GM21717 (cell line): Measurements from ENCODE around the gene C10orf67.
"Not testable (repeated sequence)": the region's sequence is repeated elsewhere in the genome, so short reads cannot be mapped to it uniquely, and the experiment has no call there.

Experiments
- ATAC-seq: cut with Tn5 transposase; IDR thresholded peaks from one replicate; pipeline ENCODE4 v1.9.1; 2021; ENCODE audit warnings: mild to moderate bottlenecking, moderate library complexity; ENCODE audit not compliant: unreplicated experiment

C10orf67 gene

GRCh38 chr10:23326544-23327307, 17.9 kb downstream of the C10orf67 start:
- ATAC-seq: no peak

DNA sequence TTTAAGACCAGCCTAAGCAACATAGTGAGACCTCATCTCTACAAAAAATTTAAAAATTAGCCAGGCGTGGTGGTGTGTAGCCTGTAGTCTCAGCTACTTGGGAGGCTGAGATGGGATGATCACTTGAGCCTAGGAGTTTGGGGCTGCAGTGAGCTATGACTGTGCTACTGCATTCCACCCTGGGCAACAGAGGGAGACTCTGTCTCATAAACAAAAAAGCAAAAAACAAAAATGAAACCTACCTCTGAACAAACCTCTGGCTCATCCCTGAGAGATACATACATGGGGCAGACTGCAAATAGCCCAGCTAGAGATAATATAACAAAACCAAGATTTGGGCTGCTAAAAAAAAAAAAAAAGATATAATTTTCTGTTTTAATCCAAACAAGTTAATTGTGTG, 19.5 kb downstream of the C10orf67 start:
- ATAC-seq: peak; percentile 92

GRCh38 chr10:23324351-23324750, 20.2 kb downstream of the C10orf67 start:
- no peak for ATAC-seq

- ATAC-seq: no peak
Observed at GRCh38 chr10:23322082-23322481, 22.5 kb downstream of the C10orf67 start.

GRCh38 chr10:23319835-23320234, 24.8 kb downstream of the C10orf67 start:
- ATAC-seq: no peak

DNA sequence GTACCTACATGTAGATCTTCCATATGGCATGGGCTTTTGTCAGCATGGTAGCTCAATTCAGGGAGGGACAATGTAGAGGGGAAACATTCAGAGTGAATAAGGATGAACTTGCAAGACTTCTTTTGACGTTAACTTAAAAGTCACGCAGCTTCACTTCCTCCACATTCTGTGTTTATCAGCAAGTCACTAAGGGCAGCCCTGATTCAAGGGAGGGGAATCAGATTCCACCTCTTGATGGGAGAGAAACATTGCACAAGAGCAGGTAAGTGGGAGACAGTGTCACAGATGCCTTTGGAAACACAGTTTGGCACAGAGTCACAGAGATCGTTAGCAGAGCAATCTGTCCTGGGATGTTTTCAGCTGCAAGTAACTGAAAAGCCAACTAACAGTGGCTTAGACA, 26.2 kb downstream of the C10orf67 start:
- no peak for ATAC-seq

GRCh38 chr10:23317416-23317815, 27.2 kb downstream of the C10orf67 start:
- no peak for ATAC-seq

- no peak for ATAC-seq
Observed at GRCh38 chr10:23316406-23316805, 28.2 kb downstream of the C10orf67 start.

- no peak for ATAC-seq
Observed at GRCh38 chr10:23315966-23316365, 28.6 kb downstream of the C10orf67 start.

GRCh38 chr10:23314835-23315239, 29.8 kb downstream of the C10orf67 start:
- no peak for ATAC-seq

GRCh38 chr10:23311034-23311433, 33.6 kb downstream of the C10orf67 start:
- ATAC-seq: no peak

DNA sequence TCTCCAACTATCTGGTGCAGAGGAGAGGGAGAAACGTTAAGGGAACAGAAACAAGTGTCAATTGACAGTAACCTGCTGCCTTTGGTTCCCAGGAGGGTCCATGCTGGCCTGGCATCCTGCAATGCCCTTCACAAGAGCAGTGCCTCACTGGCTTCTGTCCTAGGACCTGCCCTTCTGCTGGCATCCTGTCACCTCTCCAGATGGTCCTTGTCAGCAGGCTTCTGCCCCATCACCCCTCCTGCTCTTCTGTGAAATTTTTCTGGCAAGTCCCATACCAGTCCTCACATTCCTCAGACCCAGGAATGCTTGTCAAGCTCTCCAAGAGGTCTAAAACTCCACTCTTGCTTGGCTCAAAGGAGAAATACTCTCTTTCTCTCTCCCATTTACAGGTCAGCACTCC, 34.2 kb downstream of the C10orf67 start:
- ATAC-seq: no peak

DNA sequence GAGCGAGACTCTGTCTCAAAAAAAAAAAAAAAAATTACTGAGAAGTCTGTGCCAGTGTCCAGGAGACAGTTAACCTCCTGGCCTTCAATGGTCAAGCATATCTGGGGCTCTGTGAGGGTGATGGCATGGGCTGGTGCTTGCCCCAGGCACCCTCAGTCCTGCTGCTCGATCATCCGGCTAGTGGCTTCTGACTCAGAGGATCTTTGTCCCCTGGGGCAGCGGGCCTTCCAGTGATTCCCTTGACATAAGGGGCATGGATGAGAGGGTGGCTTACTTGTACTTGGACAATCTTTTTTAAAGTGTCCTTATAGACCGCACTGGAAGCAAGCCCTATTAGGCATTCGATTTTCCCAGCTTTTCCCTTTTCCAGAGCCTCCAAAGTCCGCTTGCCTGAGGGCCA, 44.6 kb downstream of the C10orf67 start:
- not testable (repeated sequence) for ATAC-seq

- no peak for ATAC-seq
Observed at GRCh38 chr10:23294638-23295247, 49.9 kb downstream of the C10orf67 start.

GRCh38 chr10:23293973-23294590, 50.5 kb downstream of the C10orf67 start:
- no peak for ATAC-seq

DNA sequence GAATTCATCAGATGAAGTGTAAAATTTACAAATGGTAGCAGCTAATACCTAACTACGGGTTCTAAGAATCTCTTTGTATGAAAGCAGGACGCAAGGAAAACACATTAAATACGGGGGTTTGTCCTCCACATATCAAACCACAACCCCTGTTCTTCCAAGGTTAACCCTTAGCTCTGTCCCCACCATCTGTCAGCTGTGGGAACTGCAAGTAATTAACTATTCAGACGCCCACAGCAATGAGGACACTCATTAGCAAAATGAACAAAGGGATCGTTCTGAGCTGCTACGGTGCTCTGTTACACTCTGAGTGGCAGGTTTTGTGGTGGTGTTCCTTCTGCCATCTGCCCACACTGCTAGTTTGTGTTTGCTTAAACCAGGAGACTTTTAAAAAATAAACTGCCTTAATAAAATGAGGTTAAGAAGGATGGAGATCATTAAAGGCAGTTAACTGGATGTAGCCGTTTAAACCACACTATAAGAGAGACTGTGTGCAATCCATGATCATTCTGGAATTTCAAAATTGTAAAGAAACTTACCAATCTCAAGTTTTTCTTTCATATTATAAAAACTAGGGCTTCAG, 51.4 kb downstream of the C10orf67 start:
- peak; percentile 92 for ATAC-seq

- no peak for ATAC-seq
Observed at GRCh38 chr10:23291551-23292334, 52.9 kb downstream of the C10orf67 start.

DNA sequence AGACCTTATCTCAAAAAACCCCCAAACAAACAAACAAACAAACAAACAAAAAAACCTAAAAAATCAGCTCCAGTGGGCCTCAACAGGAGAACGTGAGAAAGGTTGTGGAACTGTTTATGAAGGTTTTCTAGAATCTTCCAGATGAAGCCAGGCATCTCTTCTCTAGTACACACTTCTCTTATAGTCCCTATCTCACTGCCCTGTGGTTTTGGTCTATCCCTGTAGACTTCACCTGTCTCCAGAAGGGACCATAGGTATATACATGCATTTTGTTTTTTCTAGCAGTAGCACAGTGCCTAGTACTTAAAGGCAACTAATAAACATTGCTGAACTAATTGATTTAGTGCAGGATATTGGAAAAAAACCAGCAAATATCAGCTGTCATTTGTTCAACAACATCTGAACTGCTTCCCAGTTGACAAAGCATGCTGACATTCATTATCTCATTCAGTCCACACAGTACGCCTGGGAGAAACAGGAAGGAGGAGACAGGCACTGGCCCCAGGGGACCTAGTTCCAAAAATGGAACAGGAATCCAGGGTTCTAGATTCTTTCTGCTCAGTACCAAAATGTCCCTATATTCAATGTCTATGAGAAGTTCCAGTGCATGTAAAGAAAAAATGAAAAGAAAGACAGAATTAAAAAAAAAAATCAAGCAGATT, 59.8 kb downstream of the C10orf67 start:
- no peak for ATAC-seq

- ATAC-seq: no peak
Observed at GRCh38 chr10:23284155-23284554, 60.4 kb downstream of the C10orf67 start.

DNA sequence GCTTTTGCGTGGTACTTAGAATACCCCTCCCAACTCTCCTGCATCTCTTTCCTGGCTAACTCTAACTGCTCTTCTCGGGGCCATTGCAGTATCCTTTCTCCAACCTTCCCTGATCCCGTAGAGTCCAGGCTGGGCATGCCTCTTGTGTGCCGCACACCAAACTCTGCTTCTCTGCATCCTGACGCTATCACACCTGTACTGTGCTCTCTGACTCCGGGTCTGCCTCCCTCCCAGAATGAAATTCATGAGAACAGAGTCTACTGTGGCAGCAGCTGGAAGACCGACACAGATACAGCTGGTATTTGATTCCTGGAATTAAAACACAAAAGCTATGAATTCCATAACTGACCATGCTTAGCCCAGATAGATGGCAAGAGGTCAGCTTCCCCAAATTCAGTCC, 60.9 kb downstream of the C10orf67 start:
- no peak for ATAC-seq

GRCh38 chr10:23281044-23281433, 63.6 kb downstream of the C10orf67 start:
- no peak for ATAC-seq
